ENCODE results near the gene KIF6.

KIF6 gene

GRCh38 chr6:39561536-39562266 is 163.5 kb downstream of the KIF6 start:
- no peak for DNase-seq (ENCODE audit: extremely low read depth, low read depth)
- no peak for TF ChIP-seq CTCF (IDR thresholded peaks at IDR 0.05; ENCODE audit: low read depth, low read length)

GRCh38 chr6:39560915-39561314 is 164.3 kb downstream of the KIF6 start:
- DNase-seq (ENCODE audit: extremely low read depth, low read depth), result no peak
- no peak for TF ChIP-seq CTCF (IDR thresholded peaks at IDR 0.05; ENCODE audit: low read depth, low read length)

- DNase-seq (ENCODE audit: extremely low read depth, low read depth), result no peak
- TF ChIP-seq CTCF (IDR thresholded peaks at IDR 0.05; ENCODE audit: low read depth, low read length), result no peak
Measured at GRCh38 chr6:39558591-39559190, 166.5 kb downstream of the KIF6 start.

- DNase-seq (ENCODE audit: extremely low read depth, low read depth), result no peak
- no peak for TF ChIP-seq CTCF (IDR thresholded peaks at IDR 0.05; ENCODE audit: low read depth, low read length)
Measured at GRCh38 chr6:39558079-39558478, 167.1 kb downstream of the KIF6 start.

- no peak for TF ChIP-seq CTCF (IDR thresholded peaks at IDR 0.05; ENCODE audit: low read depth, low read length)
- DNase-seq (ENCODE audit: extremely low read depth, low read depth), result no peak
Measured at GRCh38 chr6:39555136-39555535, 170.1 kb downstream of the KIF6 start.

GRCh38 chr6:39553860-39554802 is 171.1 kb downstream of the KIF6 start:
- no peak for TF ChIP-seq CTCF (IDR thresholded peaks at IDR 0.05; ENCODE audit: low read depth, low read length)
- DNase-seq (ENCODE audit: extremely low read depth, low read depth), result no peak

All from AG09319 (cell line).